MCF 10A (cell line): ENCODE results near the gene ACTRT2. TPM values are rescaled to one million over a fixed set of nuclear protein-coding genes. Genes with fewer than 3 reads are reported as not detected.

Experiments
- BruUV-seq: library from RNA; stranded (reverse); fragments of 400-500 nt; replicated peaks from 2 replicates; lab custom pipeline; 2021; lab: Mats Ljungman, UMichigan
- CTCF ChIA-PET: fragments of 300-600 bp; sonication (Branson Sonifier 250); formaldehyde crosslinking; extraction: SDS; loops from one replicate; lab custom pipeline; 2021; ENCODE audit warnings: antibody characterized with exemption, inconsistent platforms; lab: Yijun Ruan, JAX
- POLR2A ChIA-PET: fragments of 300-600, 350-650 bp; sonication (Branson Sonifier 250); formaldehyde crosslinking; extraction: SDS; loops from one replicate; lab custom pipeline; 2020; ENCODE audit warnings: antibody characterized with exemption, inconsistent platforms; lab: Yijun Ruan, JAX
- DNase-seq: peaks from one replicate; pipeline ENCODE4 v3.0.0-alpha.2; 2018; ENCODE audit not compliant: unreplicated experiment
- H3K27ac Mint-ChIP-seq: one replicate; pipeline ENCODE4 v1.8.0; 2022; ENCODE audit warnings: mild to moderate bottlenecking, low read depth, mixed read lengths; ENCODE audit not compliant: unreplicated experiment
- H3K27me3 Mint-ChIP-seq: one replicate; pipeline ENCODE4 v1.8.0; 2022; ENCODE audit warnings: mixed read lengths; ENCODE audit not compliant: insufficient read depth, unreplicated experiment
- H3K36me3 Mint-ChIP-seq: one replicate; pipeline ENCODE4 v1.8.0; 2022; ENCODE audit warnings: mild to moderate bottlenecking, moderate library complexity, mixed read lengths; ENCODE audit not compliant: insufficient read depth, unreplicated experiment
- H3K4me1 Mint-ChIP-seq: one replicate; pipeline ENCODE4 v1.8.0; 2022; ENCODE audit warnings: mixed read lengths; ENCODE audit not compliant: insufficient read depth, unreplicated experiment
- H3K4me3 Mint-ChIP-seq: one replicate; pipeline ENCODE4 v1.8.0; 2022; ENCODE audit warnings: mild to moderate bottlenecking, moderate library complexity, mixed read lengths; ENCODE audit not compliant: unreplicated experiment
- H3K9me3 Mint-ChIP-seq: one replicate; pipeline ENCODE4 v1.8.0; 2022; ENCODE audit warnings: mixed read lengths; ENCODE audit not compliant: unreplicated experiment
- intact Hi-C: fragments of 100-400 bp; cut with micrococcal nuclease; formaldehyde crosslinking; loops from 2 replicates; pipeline ENCODE4 v1.14.1; 2022
- total RNA-seq: library from RNA; stranded (reverse); gene quantifications from 2 replicates; pipeline ENCODE4 v1.2.3, GENCODE V29; 2022
- TF ChIP-seq, protein P1 (sequence below): fragments of 200-600 bp; IDR thresholded peaks from one replicate; pipeline ENCODE4 v1.8.0; 2022; ENCODE audit warnings: antibody characterized with exemption, mild to moderate bottlenecking; ENCODE audit not compliant: unreplicated experiment

ACTRT2 gene
- total RNA-seq, 1 experiment from 2014 or later: not detected

DNA sequence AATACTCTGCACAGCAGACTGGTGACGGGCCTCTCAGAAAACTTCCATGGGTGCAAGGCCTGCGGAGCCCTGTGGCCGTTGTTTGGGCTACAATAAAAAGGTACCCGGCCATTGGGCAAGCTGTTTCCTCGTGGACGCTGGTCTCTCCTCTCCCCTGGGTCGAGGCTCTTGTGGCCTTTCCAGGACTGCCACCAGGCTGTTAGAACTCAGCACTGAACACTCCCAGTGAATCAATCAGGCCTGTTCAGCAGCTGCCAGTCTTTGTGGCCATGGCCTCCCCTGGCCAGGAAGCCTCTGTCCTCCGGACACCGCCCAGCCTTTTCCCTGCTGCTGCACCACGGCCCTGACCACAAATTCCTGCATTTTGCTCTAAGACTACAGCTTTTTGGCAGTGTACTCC is 33.0 kb upstream of the ACTRT2 start:
- H3K27ac Mint-ChIP-seq: no peak overlapping the region
- peaks cover 24% of the 10 kb centered on the region for H3K9me3 Mint-ChIP-seq
- no peaks in the 10 kb centered on the region for H3K36me3 Mint-ChIP-seq
- BruUV-seq: no TSS peak
- no peaks in the 10 kb centered on the region for H3K4me1 Mint-ChIP-seq
- TF ChIP-seq, protein P1, sequence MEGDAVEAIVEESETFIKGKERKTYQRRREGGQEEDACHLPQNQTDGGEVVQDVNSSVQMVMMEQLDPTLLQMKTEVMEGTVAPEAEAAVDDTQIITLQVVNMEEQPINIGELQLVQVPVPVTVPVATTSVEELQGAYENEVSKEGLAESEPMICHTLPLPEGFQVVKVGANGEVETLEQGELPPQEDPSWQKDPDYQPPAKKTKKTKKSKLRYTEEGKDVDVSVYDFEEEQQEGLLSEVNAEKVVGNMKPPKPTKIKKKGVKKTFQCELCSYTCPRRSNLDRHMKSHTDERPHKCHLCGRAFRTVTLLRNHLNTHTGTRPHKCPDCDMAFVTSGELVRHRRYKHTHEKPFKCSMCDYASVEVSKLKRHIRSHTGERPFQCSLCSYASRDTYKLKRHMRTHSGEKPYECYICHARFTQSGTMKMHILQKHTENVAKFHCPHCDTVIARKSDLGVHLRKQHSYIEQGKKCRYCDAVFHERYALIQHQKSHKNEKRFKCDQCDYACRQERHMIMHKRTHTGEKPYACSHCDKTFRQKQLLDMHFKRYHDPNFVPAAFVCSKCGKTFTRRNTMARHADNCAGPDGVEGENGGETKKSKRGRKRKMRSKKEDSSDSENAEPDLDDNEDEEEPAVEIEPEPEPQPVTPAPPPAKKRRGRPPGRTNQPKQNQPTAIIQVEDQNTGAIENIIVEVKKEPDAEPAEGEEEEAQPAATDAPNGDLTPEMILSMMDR: no peak
- no peak for DNase-seq
- ChIA-PET CTCF (no interaction called here), POLR2A (no interaction called here)
- no peak overlapping the region for H3K4me3 Mint-ChIP-seq
- H3K27me3 Mint-ChIP-seq: no peaks in the 10 kb centered on the region
- intact Hi-C loops: no loop called here

- no peaks in the 10 kb centered on the region for H3K27me3 Mint-ChIP-seq
Measured at GRCh38 chr1:2989185-2989584, 32.1 kb upstream of the ACTRT2 start.

GRCh38 chr1:2989976-2990375 is 31.3 kb upstream of the ACTRT2 start:
- H3K36me3 Mint-ChIP-seq: no peaks in the 10 kb centered on the region
- H3K27ac Mint-ChIP-seq: no peak overlapping the region
- H3K4me1 Mint-ChIP-seq: no peaks in the 10 kb centered on the region
- no peaks in the 10 kb centered on the region for H3K27me3 Mint-ChIP-seq
- no peak for DNase-seq
- ChIA-PET CTCF (no interaction called here), POLR2A (no interaction called here)
- no TSS peak for BruUV-seq
- TF ChIP-seq, protein P1: no peak
- no peak overlapping the region for H3K4me3 Mint-ChIP-seq
- peaks cover 24% of the 10 kb centered on the region for H3K9me3 Mint-ChIP-seq
- intact Hi-C loops: no loop called here

More at GRCh38 chr1:2989185-2989584, 32.1 kb upstream of the ACTRT2 start:
- Mint-ChIP-seq H3K4me1 (no peaks in the 10 kb centered on the region), H3K4me3 (no peak overlapping the region), H3K36me3 (no peaks in the 10 kb centered on the region), H3K27ac (no peak overlapping the region), H3K9me3 (peaks cover 24% of the 10 kb centered on the region)
- ChIA-PET CTCF (no interaction called here), POLR2A (no interaction called here)
- intact Hi-C loops: no loop called here
- TF ChIP-seq, protein P1: no peak
- no TSS peak for BruUV-seq
- DNase-seq: no peak

DNA sequence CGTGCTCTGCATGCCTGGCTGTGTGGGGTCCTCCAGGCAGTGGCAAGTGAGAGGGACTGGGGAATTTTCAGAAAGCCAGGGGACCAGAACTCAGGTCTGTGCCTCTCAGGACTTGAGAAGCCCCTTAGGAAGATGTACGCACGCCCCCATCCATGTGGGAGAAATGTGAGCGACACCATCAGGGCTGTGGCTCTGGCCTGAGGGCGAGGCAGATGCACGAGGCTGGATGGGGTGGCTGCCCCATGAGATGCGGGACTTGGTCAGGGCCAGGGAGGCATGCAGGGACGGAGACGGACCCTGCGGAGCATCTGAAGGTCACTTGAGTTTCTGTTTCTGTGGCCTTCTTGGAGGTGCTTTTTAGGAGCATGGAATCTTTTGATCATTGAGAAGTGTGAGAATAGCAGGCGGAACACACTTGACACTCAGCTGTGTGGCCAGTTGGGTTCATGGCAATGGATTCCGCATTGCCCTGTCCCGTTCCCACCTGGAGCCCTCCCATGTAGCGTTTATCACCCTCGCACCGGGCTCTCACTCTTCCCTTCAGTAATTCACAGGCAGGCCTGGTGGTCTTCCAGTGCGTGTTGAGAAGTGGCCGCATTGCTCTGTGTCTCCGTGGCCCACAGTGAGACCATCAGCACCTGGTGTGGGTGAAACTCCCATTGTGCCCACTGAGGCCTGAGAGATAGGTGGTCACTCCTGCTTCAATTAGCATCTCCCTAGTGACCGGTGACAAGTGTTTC is 30.7 kb upstream of the ACTRT2 start:
- H3K36me3 Mint-ChIP-seq: no peaks in the 10 kb centered on the region
- intact Hi-C loops: no loop called here
- peaks cover 21% of the 10 kb centered on the region for H3K9me3 Mint-ChIP-seq
- TF ChIP-seq, protein P1: no peak
- POLR2A ChIA-PET: no interaction called here
- BruUV-seq: no TSS peak
- H3K4me3 Mint-ChIP-seq: no peak overlapping the region
- H3K27ac Mint-ChIP-seq: no peak overlapping the region
- no peaks in the 10 kb centered on the region for H3K4me1 Mint-ChIP-seq
- no peak for DNase-seq
- no peaks in the 10 kb centered on the region for H3K27me3 Mint-ChIP-seq
- CTCF ChIA-PET: no interaction called here
